ENCODE data around the gene TMEM135.

Gene TMEM135

GRCh38 chr11:87366763-87367405 is 329.1 kb downstream of the TMEM135 start:
- DNase-seq = no peak

- no peak for DNase-seq
These were observed 330.4 kb downstream of the TMEM135 start for GRCh38 chr11:87368151-87368550.

GRCh38 chr11:87368858-87369480 is 331.2 kb downstream of the TMEM135 start:
- no peak for DNase-seq

- DNase-seq = no peak
These were observed 332.2 kb downstream of the TMEM135 start for GRCh38 chr11:87369888-87370287.

GRCh38 chr11:87372065-87372464 is 334.3 kb downstream of the TMEM135 start:
- no peak for DNase-seq
